HAP-1 (cell line): ENCODE results near the gene NLN.

Experiments
- DNase-seq, 2 experiments: peaks; one replicate each; pipeline ENCODE4 v3.0.0-alpha.2; 2016 to 2020; ENCODE audit warnings: low spot score in 2 of 2
- H3K27me3 ChIP-seq: fragments of 250-450 bp; sonication (Bioruptor Pico); 2 replicates; pipeline ENCODE4 v1.5.1; 2020; ENCODE audit warnings: low read depth, mild to moderate bottlenecking, moderate library complexity
- H3K36me3 ChIP-seq: fragments of 250-450 bp; sonication (Bioruptor Pico); replicated peaks from 2 replicates; pipeline ENCODE4 v1.5.1; 2020; ENCODE audit warnings: mild to moderate bottlenecking
- H3K4me1 ChIP-seq: fragments of 250-450 bp; sonication (Bioruptor Pico); 2 replicates; pipeline ENCODE4 v1.5.1; 2020; ENCODE audit warnings: mild to moderate bottlenecking
- H3K4me3 ChIP-seq: fragments of 250-450 bp; sonication (Bioruptor Pico); 2 replicates; pipeline ENCODE4 v1.5.1; 2020; ENCODE audit warnings: mild to moderate bottlenecking, moderate library complexity
- H3K9me3 ChIP-seq: fragments of 250-450 bp; sonication (Bioruptor Pico); 2 replicates; pipeline ENCODE4 v1.5.1; 2020; ENCODE audit warnings: mild to moderate bottlenecking, moderate library complexity
- in situ Hi-C: fragments of 300-500 bp; cut with MboI; formaldehyde crosslinking; loops from 3 replicates; pipeline ENCODE4 v1.14.3; 2020; ENCODE audit warnings: low sequenced_read_pairs, inconsistent platforms, mixed read lengths

The NLN gene

DNA sequence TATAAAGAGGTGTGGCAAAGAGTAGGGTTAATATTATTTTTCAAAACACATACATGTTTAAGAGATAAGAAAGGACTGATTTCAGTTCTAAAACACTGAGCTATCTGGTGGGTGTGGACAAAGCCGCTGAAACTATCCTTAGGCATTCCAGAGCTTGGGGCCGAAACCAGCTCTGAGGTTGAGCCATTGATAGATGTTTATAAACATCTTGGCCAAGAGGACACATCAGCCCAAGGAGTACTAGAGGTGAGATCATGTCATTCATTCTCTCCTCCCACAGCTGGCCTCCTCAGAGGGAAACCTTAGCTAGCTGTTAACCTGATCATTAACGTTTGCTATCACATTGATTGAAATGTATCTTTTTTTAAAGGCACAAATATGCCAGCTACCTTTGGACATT is 89.9 kb downstream of the NLN start:
- peaks cover 20% of the 10 kb centered on the region for H3K36me3 ChIP-seq
- in situ Hi-C loops = no loop called here
- peaks cover 5% of the 10 kb centered on the region for H3K4me1 ChIP-seq
- no peaks in the 10 kb centered on the region for H3K9me3 ChIP-seq
- no peak for DNase-seq
- H3K4me3 ChIP-seq = no peak overlapping the region
- no peaks in the 10 kb centered on the region for H3K27me3 ChIP-seq

DNA sequence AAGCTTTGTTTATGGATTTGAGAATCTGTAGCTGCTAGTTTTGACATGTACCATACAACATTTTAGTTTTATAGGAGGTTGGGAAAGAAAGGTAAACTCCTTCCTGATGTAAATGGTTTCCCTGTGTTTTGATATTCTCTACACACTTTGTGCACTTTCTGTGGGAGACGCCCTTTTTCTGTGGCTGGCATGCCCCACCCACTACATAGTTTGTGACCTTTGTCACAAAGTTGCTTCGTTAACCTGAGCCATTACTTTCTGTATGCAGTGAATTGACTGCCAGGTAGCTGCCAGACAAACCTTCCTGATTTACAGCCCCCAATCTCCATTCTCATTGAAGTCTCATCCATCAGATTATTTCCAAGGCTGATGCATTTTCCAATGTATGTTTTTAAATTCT is 90.6 kb downstream of the NLN start:
- H3K27me3 ChIP-seq = no peaks in the 10 kb centered on the region
- no peak overlapping the region for H3K4me3 ChIP-seq
- H3K4me1 ChIP-seq = peaks cover 13% of the 10 kb centered on the region
- in situ Hi-C loops = no loop called here
- DNase-seq = no peak
- no peaks in the 10 kb centered on the region for H3K9me3 ChIP-seq
- H3K36me3 ChIP-seq = peaks cover 20% of the 10 kb centered on the region

DNA sequence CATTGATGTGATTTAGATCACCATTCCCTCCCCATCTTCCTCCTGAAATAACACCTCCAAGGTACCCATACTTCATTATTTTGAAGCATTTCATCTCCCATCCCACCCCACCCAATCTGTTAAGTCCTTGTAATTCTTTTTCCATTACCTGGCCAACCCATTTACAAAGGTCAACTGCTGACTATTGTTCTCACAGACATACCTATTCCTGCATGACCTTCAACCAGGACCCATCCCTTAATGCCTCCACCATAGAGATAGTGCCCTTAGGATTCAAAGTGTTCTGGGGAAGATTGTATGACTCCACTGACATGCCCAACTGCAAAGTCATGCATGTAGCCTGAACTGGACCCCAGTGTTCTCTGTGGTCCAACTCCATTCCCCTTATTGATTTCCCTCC is 91.2 kb downstream of the NLN start:
- in situ Hi-C loops = no loop called here
- Histone ChIP-seq H3K27me3 (no peaks in the 10 kb centered on the region), H3K36me3 (peaks cover 20% of the 10 kb centered on the region), H3K4me1 (peaks cover 18% of the 10 kb centered on the region), H3K4me3 (no peak overlapping the region), H3K9me3 (no peaks in the 10 kb centered on the region)
- DNase-seq = no peak

DNA sequence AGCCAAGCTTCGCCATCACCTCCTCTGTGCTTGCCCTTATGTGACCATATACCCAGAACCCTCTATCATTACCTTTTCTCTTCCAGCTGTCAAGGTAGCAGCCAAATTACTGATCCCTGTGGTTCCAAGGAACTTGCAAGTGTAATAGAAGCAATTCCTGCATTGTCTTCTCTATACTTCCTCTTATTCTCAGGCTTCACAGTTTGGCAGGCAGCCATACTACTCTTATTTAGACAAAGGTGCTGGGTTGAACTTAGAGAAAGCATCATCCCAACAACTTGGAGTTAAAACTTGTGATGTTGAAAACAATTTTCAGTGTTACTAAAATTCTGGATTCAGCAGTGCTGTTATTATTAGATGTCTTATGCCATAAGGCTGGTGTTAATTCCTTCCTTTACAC is 93.2 kb downstream of the NLN start:
- Histone ChIP-seq H3K4me1 (peaks cover 22% of the 10 kb centered on the region), H3K9me3 (no peaks in the 10 kb centered on the region), H3K36me3 (peaks cover 15% of the 10 kb centered on the region; the same call in 1 of the 2 replicates), H3K27me3 (no peaks in the 10 kb centered on the region), H3K4me3 (no peak overlapping the region)
- no peak for DNase-seq
- in situ Hi-C loops = no loop called here

DNA sequence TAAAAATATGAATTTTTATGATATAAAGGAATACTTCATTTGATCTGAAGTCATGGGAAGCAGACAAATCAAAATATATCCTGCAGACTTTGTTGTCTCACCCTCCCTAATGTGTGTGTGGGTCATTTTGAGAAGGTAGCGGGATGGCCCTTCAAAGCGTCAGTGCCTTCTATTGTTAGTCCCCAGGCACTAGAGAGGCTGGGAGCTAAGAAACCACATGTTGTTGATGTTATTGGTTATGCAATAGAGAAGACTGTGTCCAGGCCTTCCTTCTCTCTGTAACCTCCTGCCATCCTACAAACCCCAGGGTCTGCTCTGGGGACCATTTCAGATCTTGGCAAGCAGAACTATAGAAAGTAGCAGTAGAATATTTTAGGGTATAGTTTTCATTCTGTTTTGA is 94.7 kb downstream of the NLN start:
- Histone ChIP-seq H3K4me3 (no peak overlapping the region), H3K27me3 (no peaks in the 10 kb centered on the region), H3K9me3 (no peaks in the 10 kb centered on the region), H3K4me1 (peaks cover 22% of the 10 kb centered on the region), H3K36me3 (peaks cover 10% of the 10 kb centered on the region; the same call in 1 of the 2 replicates)
- in situ Hi-C loops = no loop called here
- no peak for DNase-seq

DNA sequence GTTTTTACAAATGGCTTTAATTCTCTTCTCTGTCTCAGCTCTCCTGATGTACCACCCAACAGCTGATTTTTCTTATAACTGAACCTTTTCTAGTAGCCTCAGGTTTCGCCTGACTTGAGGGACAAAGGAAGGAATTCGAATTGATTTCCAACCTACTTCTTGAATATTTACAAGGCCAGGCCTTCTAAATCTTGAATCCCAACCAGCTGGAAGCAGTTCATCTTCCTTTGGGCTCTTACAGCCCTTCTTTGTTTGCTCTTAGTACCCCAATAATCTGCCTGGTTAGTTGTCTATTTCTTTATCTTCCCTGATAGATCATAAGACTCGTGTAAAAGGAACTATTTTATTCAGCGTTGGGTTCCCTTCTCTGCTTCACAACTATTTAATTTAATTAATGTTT is 95.9 kb downstream of the NLN start:
- in situ Hi-C loops = no loop called here
- peaks cover 22% of the 10 kb centered on the region for H3K4me1 ChIP-seq
- H3K36me3 ChIP-seq = 0 out of 2 replicates have a peak, but pooled peaks cover 6% of the 10 kb centered on the region
- H3K9me3 ChIP-seq = no peaks in the 10 kb centered on the region
- H3K27me3 ChIP-seq = no peaks in the 10 kb centered on the region
- peak in 1 of 2 experiments; percentile 48 for DNase-seq
- H3K4me3 ChIP-seq = no peak overlapping the region

DNA sequence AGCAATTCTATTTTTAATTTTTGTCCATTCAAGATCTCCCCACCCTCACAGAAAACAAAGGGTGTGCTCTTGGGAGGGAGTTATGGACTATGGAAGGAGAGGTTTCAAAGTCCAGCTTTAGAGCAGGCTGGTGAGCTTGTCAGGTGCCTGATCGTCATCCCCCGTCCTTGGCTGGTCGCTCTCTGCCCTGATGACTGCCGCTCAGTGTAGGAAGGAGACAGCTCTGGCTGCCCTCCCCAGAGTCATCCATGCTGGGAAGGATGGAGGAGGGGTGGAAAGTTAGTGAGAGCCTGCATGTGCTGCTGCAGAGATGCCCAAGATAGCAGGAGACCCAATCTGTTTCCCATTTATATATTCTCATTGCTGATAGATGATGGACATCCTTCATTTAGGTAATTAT is 96.6 kb downstream of the NLN start:
- Histone ChIP-seq H3K4me3 (no peak overlapping the region), H3K27me3 (no peaks in the 10 kb centered on the region), H3K36me3 (0 out of 2 replicates have a peak, but pooled peaks cover 6% of the 10 kb centered on the region), H3K9me3 (no peaks in the 10 kb centered on the region), H3K4me1 (peaks cover 22% of the 10 kb centered on the region)
- DNase-seq = no peak
- in situ Hi-C loops = no loop called here

DNA sequence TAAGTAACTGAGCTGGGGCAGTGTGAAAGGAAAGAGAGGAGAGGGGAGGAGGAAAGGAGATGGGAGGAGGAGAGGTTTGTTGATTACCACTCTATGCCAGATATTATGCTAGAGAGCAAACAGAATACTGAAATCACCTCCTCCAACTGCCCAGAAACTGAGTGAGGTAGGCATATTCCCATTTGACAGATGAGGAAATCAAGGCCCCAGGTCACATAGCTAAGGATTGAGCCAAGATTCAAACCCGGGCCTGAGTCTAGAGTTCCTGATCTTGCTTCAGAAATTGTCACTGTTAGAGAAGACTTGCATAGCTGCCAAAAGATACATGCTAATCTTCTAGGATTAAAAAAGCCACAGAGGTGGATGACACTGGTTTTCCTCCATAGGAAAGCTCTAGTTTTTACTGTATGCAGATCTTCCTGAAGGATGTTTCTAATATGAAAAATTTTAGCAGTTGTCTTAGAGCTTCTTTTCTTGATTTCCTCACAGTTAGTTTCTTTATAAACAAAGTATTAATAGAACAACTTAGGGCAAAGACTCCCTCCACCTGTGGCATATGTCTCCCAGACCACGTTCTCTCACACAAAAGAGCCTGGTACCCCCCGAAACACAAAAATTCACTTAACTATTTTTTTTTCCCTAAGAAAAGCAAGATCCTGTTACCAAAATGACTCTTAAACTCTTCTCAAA is 97.4 kb downstream of the NLN start:
- peaks cover 22% of the 10 kb centered on the region for H3K4me1 ChIP-seq
- no peak overlapping the region for H3K4me3 ChIP-seq
- H3K27me3 ChIP-seq = no peaks in the 10 kb centered on the region
- H3K36me3 ChIP-seq = 0 out of 2 replicates have a peak, but pooled peaks cover 6% of the 10 kb centered on the region
- DNase-seq = no peak
- in situ Hi-C loops = no loop called here
- no peaks in the 10 kb centered on the region for H3K9me3 ChIP-seq

DNA sequence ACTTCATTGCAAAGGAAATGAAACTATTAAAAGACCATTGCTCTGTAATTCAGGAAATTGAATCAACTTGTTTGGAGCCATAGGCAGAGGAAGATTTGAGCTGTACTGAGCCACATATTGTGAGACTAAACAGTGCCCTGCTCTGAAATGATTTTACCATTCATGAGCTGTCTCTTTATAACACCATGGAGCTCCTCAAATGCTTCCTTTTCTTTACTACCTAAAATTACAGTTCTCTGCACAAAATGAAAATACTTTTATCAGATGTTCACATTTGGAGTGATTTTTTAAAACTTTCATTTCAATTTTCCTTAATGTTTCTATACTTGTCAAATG is 97.9 kb downstream of the NLN start:
- Histone ChIP-seq H3K4me1 (peaks cover 26% of the 10 kb centered on the region), H3K9me3 (no peaks in the 10 kb centered on the region), H3K36me3 (0 out of 2 replicates have a peak, but pooled peaks cover 6% of the 10 kb centered on the region), H3K27me3 (no peaks in the 10 kb centered on the region), H3K4me3 (no peak overlapping the region)
- no peak for DNase-seq
- in situ Hi-C loops = no loop called here

DNA sequence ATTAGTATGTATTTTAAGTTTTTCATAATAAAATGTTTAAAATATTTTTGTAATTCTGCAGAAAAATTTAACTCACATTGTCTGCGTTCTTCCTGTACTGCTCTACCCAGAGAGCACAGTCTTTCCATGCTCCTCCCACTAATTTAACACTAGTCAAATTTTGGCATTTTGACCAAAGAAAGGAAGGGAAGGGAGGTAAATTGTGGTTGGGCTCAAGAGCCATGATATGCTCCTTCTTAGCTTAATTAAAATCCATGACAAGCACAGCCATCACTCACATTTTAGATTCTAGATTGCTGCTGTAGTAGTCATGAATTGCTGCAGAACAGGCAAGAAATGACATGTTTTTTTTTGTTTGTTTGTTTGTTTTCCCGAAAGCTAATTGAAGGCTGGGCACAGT is 98.4 kb downstream of the NLN start:
- DNase-seq = no peak
- Histone ChIP-seq H3K4me3 (no peak overlapping the region), H3K36me3 (0 out of 2 replicates have a peak, but pooled peaks cover 4% of the 10 kb centered on the region), H3K9me3 (no peaks in the 10 kb centered on the region), H3K27me3 (no peaks in the 10 kb centered on the region), H3K4me1 (peaks cover 31% of the 10 kb centered on the region)
- in situ Hi-C loops = no loop called here

DNA sequence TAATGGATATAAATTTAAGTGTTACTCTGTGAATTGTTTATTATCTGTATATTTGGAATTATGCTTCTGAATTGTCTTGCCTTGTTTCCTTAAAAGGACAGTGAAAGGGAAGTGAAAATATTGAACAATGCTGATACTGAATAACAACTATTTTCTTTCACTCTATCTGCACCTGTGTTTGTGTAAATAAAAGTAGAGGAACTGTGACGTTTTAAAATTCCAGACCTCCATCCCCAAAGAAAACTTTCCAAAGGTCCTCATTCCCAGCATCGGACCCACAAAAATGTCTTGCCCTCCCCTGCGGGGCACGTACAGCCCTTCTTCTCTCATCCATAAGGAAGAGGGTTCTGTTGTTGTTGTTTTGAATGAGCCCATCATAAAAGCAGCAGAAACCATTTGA is 100.0 kb downstream of the NLN start:
- H3K4me1 ChIP-seq = peaks cover 28% of the 10 kb centered on the region
- H3K36me3 ChIP-seq = 0 out of 2 replicates have a peak, but pooled peaks cover 3% of the 10 kb centered on the region
- H3K4me3 ChIP-seq = no peak overlapping the region
- in situ Hi-C loops = no loop called here
- H3K9me3 ChIP-seq = no peaks in the 10 kb centered on the region
- H3K27me3 ChIP-seq = no peaks in the 10 kb centered on the region
- no peak for DNase-seq

DNA sequence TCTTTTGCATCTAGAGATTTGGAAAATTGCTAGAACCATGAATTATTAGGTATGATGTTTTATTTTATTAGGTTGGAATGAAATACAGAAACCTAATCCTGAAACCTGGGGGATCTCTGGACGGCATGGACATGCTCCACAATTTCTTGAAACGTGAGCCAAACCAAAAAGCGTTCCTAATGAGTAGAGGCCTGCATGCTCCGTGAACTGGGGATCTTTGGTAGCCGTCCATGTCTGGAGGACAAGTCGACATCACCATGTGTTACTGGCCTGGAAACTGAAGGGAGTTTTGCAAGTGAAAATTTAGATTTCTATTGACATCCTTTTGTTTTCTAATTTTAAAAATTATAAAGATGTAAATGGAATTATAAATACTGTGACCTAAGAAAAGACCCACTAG is 100.7 kb downstream of the NLN start:
- Histone ChIP-seq H3K4me1 (peaks cover 21% of the 10 kb centered on the region), H3K36me3 (0 out of 2 replicates have a peak, but pooled peaks cover 3% of the 10 kb centered on the region), H3K27me3 (no peaks in the 10 kb centered on the region), H3K9me3 (no peaks in the 10 kb centered on the region), H3K4me3 (no peak overlapping the region)
- DNase-seq = no peak
- in situ Hi-C loops = no loop called here

DNA sequence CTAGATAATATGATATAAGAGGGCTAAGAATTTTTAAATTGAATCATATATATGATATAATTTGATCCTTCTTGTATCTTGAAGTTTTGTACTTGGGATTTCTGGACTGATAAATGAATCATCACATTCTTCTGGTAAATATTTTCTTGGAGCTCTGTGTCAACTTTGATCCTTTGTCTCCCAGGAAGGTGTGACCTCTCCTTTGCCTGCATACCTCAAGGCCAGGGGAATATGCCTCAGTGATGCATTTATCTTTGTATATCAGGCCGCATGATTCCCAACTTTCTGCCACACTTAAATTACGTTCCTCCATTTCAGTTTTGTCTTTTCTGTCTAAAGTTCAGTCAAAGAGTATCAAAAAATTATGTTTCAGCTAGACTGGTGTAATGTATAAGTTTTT is 101.2 kb downstream of the NLN start:
- no peaks in the 10 kb centered on the region for H3K27me3 ChIP-seq
- no peak for DNase-seq
- no peaks in the 10 kb centered on the region for H3K9me3 ChIP-seq
- H3K4me3 ChIP-seq = no peak overlapping the region
- 0 out of 2 replicates have a peak, but pooled peaks cover 3% of the 10 kb centered on the region for H3K36me3 ChIP-seq
- peaks cover 16% of the 10 kb centered on the region for H3K4me1 ChIP-seq
- in situ Hi-C loops = no loop called here

DNA sequence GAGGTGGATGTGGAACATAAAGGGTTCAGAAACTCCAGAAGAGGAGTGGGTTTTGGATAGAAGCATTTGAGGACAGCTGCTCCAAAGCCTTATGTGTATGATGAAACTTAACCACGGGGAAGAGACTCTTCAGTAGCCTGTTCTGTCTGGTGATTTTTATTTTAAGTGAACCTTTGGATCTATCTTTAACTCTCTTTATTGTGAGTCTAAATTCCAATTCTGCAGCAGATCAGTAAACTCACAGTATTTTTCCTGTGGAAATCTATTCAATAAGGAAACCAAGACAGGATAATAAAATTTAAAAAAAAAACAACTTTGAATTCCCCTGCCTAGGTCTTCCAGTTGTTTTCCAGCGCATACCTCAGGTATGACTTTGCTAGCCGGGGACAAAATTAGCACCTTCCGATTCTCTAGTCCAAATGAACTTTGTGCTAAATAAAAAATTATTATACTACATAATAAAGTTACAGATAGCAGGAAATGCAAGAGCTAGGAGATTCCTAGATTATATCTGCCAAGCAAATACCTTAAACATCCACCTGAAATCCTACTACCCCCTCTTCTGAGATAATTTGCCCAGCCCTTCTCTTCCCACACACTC is 101.9 kb downstream of the NLN start:
- H3K4me3 ChIP-seq = no peak overlapping the region
- no peaks in the 10 kb centered on the region for H3K9me3 ChIP-seq
- no peaks in the 10 kb centered on the region for H3K27me3 ChIP-seq
- peaks cover 12% of the 10 kb centered on the region for H3K4me1 ChIP-seq
- 0 out of 2 replicates have a peak, but pooled peaks cover 3% of the 10 kb centered on the region for H3K36me3 ChIP-seq
- DNase-seq = no peak
- in situ Hi-C loops = no loop called here
